OCI-LY7 (cell line): ENCODE data around the gene SOBP.

ENCODE experiments used
- EZH2phosphoT487 ChIP-seq: fragments of 200-600 bp; sonication (generic); IDR thresholded peaks from 2 replicates; pipeline ENCODE4 v1.6.1; 2018; ENCODE audit warnings: low read depth, borderline replicate concordance, mild to moderate bottlenecking, mixed run types, antibody characterized with exemption, low read length, moderate library complexity, mixed read lengths
- TF ChIP-seq, protein P1 (sequence below): fragments of 200-600 bp; sonication (generic); conservative IDR thresholded peaks from 2 replicates; pipeline ENCODE4 v1.5.1; 2014; ENCODE audit warnings: mild to moderate bottlenecking, antibody characterized with exemption, low read length, moderate library complexity, mixed read lengths

DNA sequence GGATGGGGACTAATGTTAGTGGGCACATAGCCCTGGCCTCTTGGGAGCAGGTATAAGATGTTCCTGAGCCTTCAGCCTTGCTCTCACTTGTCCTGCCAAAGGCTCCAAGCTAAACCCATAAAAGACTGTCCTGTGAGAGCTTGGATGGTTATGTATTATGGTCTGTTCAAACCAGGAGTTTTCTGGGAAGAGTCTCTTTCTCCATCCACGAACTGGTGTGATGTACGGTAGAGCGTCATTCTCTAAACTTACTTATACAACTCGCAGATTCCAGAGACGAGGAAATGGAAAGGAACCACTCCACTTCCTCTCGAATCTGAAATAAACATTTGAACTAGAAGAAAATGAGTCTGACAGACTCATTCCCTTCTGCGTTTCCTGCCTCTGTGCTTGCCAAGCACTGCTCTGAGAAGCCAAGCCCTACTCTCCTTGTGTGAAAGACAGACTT lies 5.3 kb downstream of the SOBP start:
- TF ChIP-seq, protein P1, sequence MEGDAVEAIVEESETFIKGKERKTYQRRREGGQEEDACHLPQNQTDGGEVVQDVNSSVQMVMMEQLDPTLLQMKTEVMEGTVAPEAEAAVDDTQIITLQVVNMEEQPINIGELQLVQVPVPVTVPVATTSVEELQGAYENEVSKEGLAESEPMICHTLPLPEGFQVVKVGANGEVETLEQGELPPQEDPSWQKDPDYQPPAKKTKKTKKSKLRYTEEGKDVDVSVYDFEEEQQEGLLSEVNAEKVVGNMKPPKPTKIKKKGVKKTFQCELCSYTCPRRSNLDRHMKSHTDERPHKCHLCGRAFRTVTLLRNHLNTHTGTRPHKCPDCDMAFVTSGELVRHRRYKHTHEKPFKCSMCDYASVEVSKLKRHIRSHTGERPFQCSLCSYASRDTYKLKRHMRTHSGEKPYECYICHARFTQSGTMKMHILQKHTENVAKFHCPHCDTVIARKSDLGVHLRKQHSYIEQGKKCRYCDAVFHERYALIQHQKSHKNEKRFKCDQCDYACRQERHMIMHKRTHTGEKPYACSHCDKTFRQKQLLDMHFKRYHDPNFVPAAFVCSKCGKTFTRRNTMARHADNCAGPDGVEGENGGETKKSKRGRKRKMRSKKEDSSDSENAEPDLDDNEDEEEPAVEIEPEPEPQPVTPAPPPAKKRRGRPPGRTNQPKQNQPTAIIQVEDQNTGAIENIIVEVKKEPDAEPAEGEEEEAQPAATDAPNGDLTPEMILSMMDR: no peak
- TF ChIP-seq EZH2phosphoT487: no peak
